Epithelial cell of esophagus (primary cell): ENCODE measurements around the gene WNT5B.

Experiments
- DNase-seq: peaks from one replicate; pipeline ENCODE4 v3.0.0; 2010; ENCODE audit warnings: low read depth
- H3K4me3 ChIP-seq: 2 replicates; pipeline ENCODE4 v1.5.1; 2011; ENCODE audit warnings: mild to moderate bottlenecking, low read length, control low read depth
- TF ChIP-seq, protein P1 (sequence below): IDR thresholded peaks from 2 replicates; pipeline ENCODE4 v1.5.1; 2011; ENCODE audit warnings: low read depth, mild to moderate bottlenecking, low read length, control low read depth, inconsistent platforms; ENCODE audit not compliant: insufficient read depth; ENCODE audit errors: missing control alignments

WNT5B gene

DNA sequence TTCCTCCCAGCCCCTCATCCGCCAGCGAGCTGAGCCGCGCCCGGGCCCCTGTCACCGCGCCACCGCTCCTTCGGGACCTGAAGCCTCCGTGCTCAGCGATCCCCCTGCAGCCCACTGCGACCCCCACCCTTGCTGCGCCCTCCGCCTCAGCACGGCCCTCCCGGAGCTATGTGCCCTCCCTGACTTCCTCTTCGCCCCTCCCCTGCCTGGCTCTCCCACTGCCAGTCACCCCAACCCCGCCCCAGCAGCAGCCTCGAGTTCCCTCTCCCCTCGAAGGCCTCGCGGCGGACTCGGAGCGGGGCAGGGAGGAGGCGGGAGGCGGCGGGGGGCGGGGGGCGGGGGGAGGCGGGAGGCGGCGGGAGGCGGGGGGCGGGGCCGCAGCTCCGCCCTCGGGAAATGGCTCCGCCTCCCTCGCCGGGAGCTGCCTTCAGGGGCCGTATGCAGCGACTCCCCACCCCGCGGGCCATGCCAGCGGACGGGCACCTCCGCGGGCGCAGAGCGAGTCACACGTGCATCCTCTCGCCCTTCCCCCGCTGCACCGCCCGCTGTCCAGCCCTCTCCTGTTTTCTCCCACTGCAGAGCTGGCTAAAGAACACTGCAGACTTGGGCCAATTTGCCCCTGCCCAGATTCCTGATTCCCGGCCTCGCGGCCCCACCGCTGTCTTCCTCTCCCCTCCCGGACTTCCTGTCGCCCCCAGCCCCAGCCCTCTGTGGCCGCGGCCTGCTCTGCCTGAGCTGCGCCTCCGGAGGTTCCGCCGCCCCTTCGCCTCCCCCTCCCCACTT lies 32.7 kb downstream of the WNT5B start:
- TF ChIP-seq, protein P1, sequence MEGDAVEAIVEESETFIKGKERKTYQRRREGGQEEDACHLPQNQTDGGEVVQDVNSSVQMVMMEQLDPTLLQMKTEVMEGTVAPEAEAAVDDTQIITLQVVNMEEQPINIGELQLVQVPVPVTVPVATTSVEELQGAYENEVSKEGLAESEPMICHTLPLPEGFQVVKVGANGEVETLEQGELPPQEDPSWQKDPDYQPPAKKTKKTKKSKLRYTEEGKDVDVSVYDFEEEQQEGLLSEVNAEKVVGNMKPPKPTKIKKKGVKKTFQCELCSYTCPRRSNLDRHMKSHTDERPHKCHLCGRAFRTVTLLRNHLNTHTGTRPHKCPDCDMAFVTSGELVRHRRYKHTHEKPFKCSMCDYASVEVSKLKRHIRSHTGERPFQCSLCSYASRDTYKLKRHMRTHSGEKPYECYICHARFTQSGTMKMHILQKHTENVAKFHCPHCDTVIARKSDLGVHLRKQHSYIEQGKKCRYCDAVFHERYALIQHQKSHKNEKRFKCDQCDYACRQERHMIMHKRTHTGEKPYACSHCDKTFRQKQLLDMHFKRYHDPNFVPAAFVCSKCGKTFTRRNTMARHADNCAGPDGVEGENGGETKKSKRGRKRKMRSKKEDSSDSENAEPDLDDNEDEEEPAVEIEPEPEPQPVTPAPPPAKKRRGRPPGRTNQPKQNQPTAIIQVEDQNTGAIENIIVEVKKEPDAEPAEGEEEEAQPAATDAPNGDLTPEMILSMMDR, result no peak
- peak; percentile 92 for DNase-seq
- H3K4me3 ChIP-seq, result peak overlapping the region; percentile 41

DNA sequence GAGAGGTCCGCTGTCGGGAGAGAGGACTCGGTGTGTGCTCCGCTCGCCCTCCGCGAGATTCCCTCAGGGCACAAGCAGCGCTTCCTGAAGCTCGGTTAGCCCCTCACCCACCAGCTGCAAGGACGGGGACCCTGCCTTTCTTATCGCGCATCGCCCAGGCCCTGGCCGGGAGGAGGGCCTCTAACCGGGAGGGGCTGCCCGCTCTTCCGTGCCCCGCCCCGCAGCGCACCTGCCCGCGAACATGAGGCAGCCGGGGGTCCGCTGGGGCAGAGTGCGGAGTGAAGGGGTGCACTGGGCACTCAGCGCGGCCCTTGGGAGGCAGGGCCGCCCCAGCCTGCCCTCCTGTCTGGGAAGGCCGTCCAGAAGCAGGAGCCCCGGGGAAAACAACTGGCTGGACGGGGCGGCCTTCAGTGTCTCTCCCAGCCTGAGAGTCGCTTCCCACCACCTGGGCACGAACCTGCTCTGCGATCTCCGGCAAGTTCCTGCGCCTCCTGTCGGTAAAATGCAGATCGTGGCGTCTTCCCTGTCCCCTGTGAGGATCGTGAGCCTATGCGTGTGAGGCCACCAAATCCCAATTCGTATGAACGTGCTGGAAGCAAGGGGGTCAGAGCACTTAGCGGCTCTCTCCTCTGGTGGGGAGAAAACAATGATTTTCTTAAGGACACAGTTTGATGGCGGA lies 33.9 kb downstream of the WNT5B start:
- DNase-seq, result peak; percentile 74
- TF ChIP-seq, protein P1, result peak; percentile 60
- no peak overlapping the region for H3K4me3 ChIP-seq

DNA sequence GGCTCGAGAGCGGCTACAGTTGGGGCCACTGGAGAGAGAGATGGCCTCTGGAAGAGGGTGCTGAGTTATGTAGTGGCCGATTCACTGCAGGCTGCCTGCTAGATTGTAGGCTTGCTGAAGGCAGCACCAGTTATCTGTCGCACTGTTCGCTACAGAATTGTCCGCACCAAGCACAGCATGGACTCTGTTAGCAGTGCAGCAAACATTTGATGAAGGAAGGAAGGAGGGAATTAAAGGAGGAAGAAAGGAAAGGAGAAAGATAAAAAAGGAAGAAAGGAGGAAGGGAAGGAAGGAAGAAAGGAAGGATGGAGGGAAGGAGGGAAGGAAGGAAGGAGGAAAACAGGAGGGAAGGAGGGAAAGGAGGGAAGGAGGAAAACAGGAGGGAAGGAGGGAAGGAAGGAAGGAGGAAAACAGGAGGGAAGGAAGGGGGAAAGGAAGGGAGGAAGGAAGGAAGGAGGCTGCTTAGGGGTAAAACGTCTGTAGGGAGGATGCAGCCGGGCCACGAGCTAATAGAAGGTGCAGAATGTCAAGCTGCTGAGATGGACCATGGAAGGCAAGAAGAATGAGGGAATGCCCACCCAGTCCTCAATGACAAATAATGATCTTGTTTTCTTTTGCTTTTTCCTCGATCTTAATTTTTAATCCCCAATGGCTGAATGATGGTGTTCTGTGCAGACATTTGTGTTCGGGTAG lies 34.6 kb downstream of the WNT5B start:
- H3K4me3 ChIP-seq, result no peak overlapping the region
- TF ChIP-seq, protein P1, result no peak
- no peak for DNase-seq

DNA sequence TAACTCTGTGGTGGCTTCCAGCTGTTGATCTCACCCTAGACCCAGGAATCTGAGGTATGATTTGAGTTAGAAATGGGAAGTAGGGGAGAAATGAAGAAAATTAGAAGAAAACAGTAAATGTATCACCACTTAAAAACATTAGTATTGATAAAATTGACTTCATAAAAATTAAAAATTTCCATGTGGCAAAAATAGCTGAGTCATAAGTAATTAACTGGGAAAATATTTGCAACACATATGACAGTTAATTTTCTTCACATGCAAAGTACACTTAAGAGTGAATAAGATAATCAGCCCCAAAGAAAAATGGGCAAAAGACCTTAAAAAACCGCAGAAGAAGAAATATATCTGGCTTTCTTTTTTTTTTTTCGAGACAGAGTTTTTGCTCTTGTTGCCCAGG lies 36.3 kb downstream of the WNT5B start:
- DNase-seq, result no peak
- TF ChIP-seq, protein P1, result no peak
- H3K4me3 ChIP-seq, result no peak overlapping the region

DNA sequence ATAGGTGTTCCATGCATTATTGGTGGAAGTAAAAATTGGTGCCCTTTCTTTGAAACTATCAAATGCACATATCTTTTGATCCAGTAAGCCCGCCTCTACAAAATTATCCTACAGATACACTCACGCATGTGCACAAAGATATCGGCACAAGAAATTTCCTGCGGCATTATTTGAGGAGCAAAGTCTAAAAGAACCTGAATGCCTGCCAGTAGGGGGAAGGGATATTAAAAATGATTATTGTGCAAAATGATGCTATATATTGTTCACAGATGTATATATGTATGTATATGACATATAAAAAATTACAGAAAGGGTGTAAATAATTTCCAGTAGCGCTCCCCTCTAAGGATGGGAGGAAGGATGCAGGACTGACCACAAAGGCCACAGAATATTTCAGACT lies 37.2 kb downstream of the WNT5B start:
- no peak overlapping the region for H3K4me3 ChIP-seq
- TF ChIP-seq, protein P1, result no peak
- DNase-seq, result no peak

DNA sequence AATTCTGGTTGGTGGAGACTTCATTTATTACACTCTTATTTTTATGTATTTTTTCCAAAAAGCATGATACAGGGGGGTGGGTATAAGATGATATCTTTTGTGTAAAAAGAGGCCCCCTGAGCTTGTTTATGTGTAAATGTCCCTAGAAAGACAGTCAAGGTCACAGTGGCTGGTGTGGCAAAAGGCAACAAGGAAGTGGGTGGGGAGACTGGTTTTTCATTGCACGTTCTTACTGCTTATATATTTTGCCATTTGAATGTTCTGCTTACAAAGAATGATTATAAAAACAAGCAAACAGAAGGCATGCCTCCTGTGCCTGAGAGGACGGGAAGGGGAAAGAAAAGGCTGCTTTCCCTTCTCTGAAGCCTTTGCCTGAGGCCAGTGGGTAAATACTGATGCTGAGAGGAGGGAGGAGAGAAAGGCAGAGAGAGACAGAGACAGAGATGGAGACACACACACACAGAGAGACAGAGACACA lies 37.7 kb downstream of the WNT5B start:
- TF ChIP-seq, protein P1, result no peak
- H3K4me3 ChIP-seq, result no peak overlapping the region
- no peak for DNase-seq
